ENCODE measurements around the gene OCEL1.

OCEL1 gene

GRCh38 chr19:17260842-17261325 lies 34.9 kb downstream of the OCEL1 start (continued):
- TF ChIP-seq AEBP2 (tag by site-specific recombination; IDR thresholded peaks at IDR 0.05; ENCODE audit: borderline replicate concordance) (no peak), ZSCAN5A (tag by site-specific recombination; IDR thresholded peaks at IDR 0.05) (0 out of 2 replicates have a peak, but pooled peaks have one; percentile 10), ZNF433 (tag by site-specific recombination; IDR thresholded peaks at IDR 0.05; ENCODE audit: low read depth) (no peak), ZNF629 (tag by site-specific recombination; IDR thresholded peaks at IDR 0.05) (peak; percentile 49; the same call in 1 of the 2 replicates), ZBTB17 (tag by site-specific recombination; IDR thresholded peaks at IDR 0.05) (peak; percentile 79)

- Histone ChIP-seq H3K4me1 (ENCODE audit: control insufficient read depth, insufficient read depth, low read length) (no peaks in the 10 kb centered on the region), H3K27ac (ENCODE audit: extremely low read depth, low read depth, low read length) (no peak overlapping the region), H3K36me3 (ENCODE audit: control insufficient read depth in 2 of 2, insufficient read depth in 1 of 2, low read length in 2 of 2) (no peaks in the 10 kb centered on the region), H3K4me3 (ENCODE audit: low read depth, low read length) (no peak overlapping the region), H3K9me3 (ENCODE audit: control insufficient read depth, insufficient read depth, low read depth, low read length) (no peaks in the 10 kb centered on the region)
- POLR2A ChIA-PET = no interaction called here
- no peak for TF ChIP-seq AEBP2 (tag by site-specific recombination; IDR thresholded peaks at IDR 0.05; ENCODE audit: borderline replicate concordance)
- TF ChIP-seq ZNF214 (tag by site-specific recombination; IDR thresholded peaks at IDR 0.05; ENCODE audit: borderline replicate concordance) = no peak
- TF ChIP-seq ZNF37A (tag by site-specific recombination; IDR thresholded peaks at IDR 0.05) = no peak
- no peak for TF ChIP-seq PBX3 (CRISPR knock-in tag; IDR thresholded peaks at IDR 0.05)
- no peak for TF ChIP-seq ZNF571 (tag by site-specific recombination; IDR thresholded peaks at IDR 0.05)
- no peak for TF ChIP-seq BCL6B (tag by site-specific recombination; IDR thresholded peaks at IDR 0.05)
- TF ChIP-seq ZXDB (tag by site-specific recombination; IDR thresholded peaks at IDR 0.05) = no peak
- no peak for TF ChIP-seq ZNF660 (tag by site-specific recombination; IDR thresholded peaks at IDR 0.05)
- CTCF ChIA-PET = interaction anchor here (0.6 to 1.0 kb wide), 3 partner anchors 15 to 27 kb away, joined by 3 to 4 read pairs (median 3); no protein-coding TSS in a partner anchor
Measured at GRCh38 chr19:17262557-17262956, 36.5 kb downstream of the OCEL1 start.

GRCh38 chr19:17263712-17264640 lies 38.0 kb downstream of the OCEL1 start:
- Histone ChIP-seq H3K4me1 (ENCODE audit: control insufficient read depth, insufficient read depth, low read length) (no peaks in the 10 kb centered on the region), H3K9me3 (ENCODE audit: control insufficient read depth, insufficient read depth, low read depth, low read length) (no peaks in the 10 kb centered on the region), H3K4me3 (ENCODE audit: low read depth, low read length) (no peak overlapping the region), H3K27ac (ENCODE audit: extremely low read depth, low read depth, low read length) (no peak overlapping the region), H3K36me3 (ENCODE audit: control insufficient read depth in 2 of 2, insufficient read depth in 1 of 2, low read length in 2 of 2) (peaks cover 0 to 4% of the 10 kb centered on the region in 2 experiments; a peak in 2 of 3 replicates)
- TF ChIP-seq ZNF362 (tag by site-specific recombination; IDR thresholded peaks at IDR 0.05) (no peak), ZNF341 (tag by site-specific recombination; IDR thresholded peaks at IDR 0.05; ENCODE audit: low read depth) (no peak), ZNF580 (tag by site-specific recombination; IDR thresholded peaks at IDR 0.05) (0 out of 2 replicates have a peak, but pooled peaks have one; percentile 28), ZNF16 (tag by site-specific recombination; IDR thresholded peaks at IDR 0.05; ENCODE audit: low read depth) (peak; percentile 94), ZBTB17 (tag by site-specific recombination; IDR thresholded peaks at IDR 0.05) (no peak)
- ChIA-PET CTCF (interaction anchor here (0.6 to 5.5 kb wide), 5 partner anchors 19 to 1132 kb away, joined by 3 to 37 read pairs (median 5); partner anchors contain the start of genes ANKLE1 and USE1), POLR2A (interaction anchor here (1.3 kb wide), 1 partner anchor 15 kb away, joined by 3 read pairs; no protein-coding TSS in a partner anchor)

Data from HEK293 (cell line).